GM18951 (cell line): ENCODE results near the gene RNF151.
"Not testable (repeated sequence)": the region's sequence is repeated elsewhere in the genome, so short reads cannot be mapped to it uniquely, and the experiment has no call there.

Experiments used
- POLR2A ChIP-seq: IDR thresholded peaks from 4 replicates; pipeline ENCODE4 v1.6.1; 2011; ENCODE audit warnings: mild to moderate bottlenecking; ENCODE audit not compliant: insufficient read length, insufficient read depth; ENCODE audit errors: extremely low read depth
- in situ Hi-C: fragments of 300-500 bp; cut with MboI; formaldehyde crosslinking; loops from one replicate; pipeline ENCODE4 v1.12.0; 2022; ENCODE audit warnings: low sequenced_read_pairs, mixed read lengths, inconsistent platforms; ENCODE audit not compliant: unreplicated experiment

RNF151 gene

DNA sequence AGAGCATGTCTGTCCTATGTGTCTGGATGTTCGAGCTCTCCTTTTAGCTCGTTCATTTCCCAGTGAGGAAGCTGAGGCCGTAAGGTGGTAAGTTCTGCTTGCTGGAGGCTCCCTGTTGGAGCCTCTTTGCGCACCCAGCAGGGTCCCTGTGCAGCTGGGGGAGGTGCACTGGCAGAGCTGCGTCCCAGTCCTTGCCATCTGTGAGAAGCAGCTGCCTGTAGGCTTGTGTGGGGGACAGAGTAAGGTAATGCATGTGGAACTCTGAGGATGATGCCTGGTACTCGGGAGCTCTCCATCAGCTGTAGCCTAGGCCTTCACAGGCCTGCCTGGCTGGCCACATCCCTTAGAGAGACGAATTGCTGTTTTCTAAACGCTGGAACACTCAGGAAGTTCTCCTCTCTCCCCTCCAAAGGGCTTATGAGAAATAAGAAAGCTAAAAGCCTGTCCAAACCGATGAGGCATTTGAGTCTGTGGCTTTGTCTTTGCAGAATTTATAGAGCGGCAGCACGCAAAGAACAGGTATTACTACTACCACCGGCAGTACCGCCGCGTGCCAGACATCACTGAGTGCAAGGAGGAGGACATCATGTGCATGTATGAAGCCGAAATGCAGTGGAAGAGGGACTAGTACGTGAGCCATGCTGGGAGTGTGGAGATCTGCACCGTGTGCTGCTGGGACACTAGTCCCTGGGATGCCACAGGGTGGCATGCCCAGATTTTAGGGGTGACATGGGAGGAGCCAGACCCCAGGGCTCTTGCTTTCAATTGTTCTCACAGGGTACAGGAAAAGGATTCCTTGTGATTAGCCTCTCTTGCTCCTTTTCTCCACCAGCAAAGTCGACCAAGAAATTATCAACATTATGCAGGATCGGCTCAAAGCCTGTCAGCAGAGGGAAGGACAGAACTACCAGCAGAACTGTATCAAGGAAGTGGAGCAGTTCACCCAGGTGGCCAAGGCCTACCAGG lies 5.7 kb upstream of the RNF151 start:
- in situ Hi-C loops = no loop called here
- peak; percentile 54 for TF ChIP-seq POLR2A

DNA sequence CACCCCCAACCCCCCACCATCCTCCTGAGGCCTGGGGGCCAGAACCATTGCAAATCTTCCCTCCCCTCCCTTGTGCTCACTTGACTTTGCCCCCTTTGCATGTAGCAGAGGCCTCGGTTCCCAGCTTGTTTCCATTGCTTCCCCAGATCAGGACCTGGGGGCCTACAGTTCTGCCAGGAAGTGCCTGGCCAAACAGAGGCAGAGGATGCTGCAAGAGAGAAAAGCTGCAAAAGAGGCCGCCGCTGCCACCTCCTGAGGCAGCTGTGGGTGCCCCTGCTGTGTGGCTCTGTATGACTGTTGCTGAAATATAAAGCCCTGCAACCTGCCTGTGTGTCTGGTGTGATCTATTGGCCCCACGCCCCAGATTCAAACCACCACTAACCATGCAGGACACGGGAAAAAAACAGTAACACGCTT lies 5.0 kb upstream of the RNF151 start:
- in situ Hi-C loops = no loop called here

DNA sequence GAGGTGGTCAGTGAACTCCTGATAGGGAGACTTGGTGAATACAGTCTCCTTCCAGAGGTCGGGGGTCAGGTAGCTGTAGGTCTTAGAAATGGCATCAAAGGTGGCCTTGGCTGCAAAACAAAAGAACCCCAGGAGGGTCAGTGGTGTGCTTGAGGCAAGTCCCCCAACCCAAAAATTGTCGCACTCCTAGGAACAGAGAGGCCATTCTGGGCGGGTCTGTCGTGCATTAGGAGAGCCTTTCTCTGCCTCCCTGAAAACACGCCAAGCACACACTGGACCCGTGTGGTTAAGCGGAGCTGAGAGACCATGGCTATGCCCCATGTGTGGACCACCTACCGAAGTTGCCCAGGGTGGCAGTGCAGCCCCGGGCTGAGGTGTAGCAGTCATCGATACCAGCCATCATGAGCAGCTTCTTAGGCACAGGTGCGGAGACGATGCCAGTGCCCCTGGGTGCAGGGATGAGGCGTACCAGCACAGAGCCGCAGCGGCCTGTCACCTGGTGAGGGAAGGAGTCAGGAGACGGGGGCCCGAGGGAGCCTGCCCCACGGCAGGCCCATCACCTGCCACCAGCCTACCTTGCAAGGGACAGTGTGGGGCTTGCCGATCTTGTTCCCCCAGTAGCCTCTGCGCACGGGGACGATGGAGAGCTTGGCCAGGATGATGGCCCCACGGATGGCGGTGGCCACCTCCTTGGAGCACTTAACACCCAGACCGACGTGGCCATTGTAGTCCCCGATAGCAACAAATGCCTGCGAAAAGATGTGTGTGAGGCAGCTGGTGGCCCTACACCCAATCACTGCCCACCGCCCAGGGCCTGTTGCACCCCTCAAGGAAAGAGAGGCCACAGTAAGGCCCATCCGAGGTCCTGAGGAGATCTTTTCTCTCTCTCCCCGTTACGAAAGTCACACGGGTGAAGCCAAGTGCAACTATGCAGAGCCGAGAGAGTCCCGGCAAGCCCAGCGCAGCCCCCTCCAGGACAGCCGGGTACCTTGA lies 4.2 kb upstream of the RNF151 start:
- peak; percentile 35 for TF ChIP-seq POLR2A
- in situ Hi-C loops = not testable (repeated sequence)

More for the DNA sequence above, 5.0 kb upstream of the RNF151 start:
- no peak for TF ChIP-seq POLR2A

DNA sequence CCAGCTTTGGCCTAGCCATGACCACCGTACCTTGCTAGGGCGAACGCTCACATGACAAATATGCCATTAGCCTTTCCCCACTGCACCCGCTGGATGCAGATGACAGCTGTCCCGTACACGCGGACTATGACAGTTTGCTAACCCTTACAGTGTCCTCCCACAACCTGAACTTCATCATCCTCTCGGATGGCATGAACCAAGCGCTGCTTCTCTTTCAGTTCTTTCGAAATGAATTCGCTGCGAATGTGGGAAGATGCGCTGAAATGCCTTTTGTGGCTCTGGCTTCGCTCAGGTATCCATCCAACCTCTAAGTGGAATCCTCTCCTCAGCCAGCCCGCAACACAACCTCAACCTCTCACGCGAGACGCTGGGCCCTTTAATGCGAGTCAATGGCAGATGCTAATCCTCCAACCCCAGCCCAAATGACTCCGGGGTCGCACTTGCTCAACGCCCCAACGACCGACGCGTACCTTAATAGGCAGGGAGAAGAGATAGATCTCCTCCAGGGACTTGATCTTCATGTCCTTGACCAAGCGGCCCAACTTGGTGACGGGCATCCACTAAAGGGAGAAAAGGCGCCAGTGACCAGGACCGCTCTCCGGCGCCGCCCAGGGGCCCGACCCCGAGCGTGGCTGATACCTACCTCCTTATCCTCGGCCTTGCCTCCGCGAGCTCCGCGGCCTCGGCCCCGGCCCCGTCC lies 2.7 kb upstream of the RNF151 start:
- no peak for TF ChIP-seq POLR2A
- in situ Hi-C loops = no loop called here

DNA sequence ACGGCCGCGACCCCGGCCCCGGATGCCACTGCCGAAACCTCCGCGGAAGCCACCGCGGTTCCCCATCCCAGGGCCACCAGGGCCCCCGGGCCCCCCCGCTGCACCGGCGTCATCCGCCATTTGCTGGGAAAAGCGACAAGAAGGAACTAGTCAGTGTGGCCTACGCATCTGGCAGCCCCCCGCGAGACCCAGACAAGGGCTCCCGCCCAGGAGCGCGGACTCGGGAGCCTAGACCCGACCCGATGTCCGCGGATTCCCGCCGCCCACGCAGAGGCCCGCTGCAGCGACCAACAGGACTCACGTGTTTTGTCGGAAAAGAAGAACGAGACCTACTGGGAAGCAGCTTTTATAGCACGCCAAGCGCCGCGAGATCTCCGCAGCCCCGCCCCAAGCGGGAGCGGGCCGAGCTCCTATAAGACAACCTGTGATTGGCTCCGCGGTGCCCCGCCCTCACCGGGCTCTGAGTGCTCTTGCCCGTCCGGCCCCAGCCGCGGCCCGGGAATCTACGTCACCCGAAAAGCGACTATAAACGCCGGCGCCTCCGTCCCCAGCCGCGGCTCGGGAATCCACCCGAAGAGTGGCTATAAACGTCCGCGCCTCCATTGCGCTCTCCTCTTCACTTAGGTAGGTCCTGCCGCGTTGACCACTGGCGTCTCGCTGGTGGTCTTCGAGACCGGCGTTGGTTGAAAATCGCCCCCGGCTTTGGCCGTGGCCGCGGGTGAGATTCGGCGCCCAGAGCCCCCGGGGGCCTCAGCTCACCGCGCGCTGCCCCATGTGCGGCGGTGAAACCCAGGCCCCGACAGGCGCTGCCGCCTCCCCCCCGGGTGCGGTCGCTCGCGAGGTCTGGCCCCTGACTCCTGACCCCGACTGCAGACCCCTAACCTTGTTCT lies 1.9 kb upstream of the RNF151 start, which contains the start of gene RPS2:
Gene RPS2 (minus strand): TSS at position 321 of the 890 bp plus-strand sequence. CDS start 201 bp downstream, at position 120.
- peak; percentile 100 for TF ChIP-seq POLR2A

DNA sequence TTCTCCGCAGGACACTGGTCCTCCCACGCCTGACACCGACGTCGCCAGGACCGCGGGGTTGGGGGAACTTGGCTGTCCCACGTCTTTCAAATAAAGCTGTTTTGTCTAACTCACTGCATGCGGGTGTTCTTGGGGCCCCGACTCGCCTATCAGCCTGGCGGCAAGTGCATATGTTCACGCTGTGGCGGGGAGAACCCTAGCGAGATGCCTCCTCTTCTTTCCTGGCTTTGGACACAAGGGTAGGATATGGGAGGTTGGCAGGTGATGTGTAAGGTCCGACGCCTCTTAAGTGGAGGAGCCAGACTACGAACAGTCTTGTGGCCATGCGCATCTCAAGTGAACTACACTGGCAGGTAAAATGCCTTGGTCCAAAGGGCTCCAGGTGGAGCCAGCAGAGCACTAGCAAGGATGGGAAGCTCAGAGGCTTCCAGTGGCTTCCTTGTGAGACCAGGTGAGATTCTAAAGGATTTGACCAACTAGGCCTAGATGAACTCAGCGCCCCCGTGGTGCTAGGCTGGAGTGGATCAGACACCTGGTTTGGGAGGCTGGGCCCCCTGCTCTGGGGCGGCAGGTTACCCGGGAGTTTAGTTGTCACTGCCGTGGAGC lies 1.2 kb upstream of the RNF151 start:
- in situ Hi-C loops = no loop called here
- no peak for TF ChIP-seq POLR2A

More for the DNA sequence above, 1.9 kb upstream of the RNF151 start, which contains the start of gene RPS2:
- in situ Hi-C loops = no loop called here

DNA sequence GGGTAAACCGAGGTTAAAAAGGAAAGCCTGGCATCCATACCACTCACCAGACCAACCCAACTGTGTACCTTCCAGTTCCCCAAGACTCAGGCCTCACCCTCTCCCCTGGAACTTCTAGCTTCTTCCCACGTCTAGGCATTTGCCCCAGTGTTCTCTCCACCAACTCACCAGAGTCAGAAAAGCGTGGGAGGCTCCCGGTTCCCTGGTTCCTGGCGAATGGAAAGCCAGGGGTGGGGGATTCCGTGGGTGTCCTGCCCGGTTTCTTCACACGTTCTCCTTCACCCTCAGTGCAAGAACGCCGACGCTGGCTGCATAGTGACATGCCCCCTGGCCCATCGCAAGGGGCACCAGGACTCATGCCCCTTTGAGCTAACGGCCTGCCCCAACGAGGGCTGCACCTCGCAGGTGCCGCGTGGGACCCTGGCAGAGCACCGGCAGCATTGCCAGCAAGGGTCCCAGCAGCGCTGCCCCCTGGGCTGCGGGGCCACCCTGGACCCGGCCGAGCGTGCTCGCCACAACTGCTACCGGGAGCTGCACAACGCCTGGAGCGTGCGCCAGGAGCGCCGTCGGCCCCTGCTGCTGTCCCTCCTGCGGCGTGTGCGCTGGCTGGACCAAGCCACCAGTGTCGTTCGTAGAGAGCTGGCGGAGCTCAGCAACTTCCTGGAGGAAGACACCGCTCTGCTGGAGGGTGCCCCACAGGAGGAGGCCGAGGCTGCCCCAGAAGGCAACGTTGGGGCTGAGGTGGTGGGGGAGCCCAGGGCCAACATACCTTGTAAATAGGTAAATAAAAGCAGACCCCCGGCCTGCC lies 1.7 kb downstream of the RNF151 start:
- TF ChIP-seq POLR2A = no peak
- in situ Hi-C loops = no loop called here

DNA sequence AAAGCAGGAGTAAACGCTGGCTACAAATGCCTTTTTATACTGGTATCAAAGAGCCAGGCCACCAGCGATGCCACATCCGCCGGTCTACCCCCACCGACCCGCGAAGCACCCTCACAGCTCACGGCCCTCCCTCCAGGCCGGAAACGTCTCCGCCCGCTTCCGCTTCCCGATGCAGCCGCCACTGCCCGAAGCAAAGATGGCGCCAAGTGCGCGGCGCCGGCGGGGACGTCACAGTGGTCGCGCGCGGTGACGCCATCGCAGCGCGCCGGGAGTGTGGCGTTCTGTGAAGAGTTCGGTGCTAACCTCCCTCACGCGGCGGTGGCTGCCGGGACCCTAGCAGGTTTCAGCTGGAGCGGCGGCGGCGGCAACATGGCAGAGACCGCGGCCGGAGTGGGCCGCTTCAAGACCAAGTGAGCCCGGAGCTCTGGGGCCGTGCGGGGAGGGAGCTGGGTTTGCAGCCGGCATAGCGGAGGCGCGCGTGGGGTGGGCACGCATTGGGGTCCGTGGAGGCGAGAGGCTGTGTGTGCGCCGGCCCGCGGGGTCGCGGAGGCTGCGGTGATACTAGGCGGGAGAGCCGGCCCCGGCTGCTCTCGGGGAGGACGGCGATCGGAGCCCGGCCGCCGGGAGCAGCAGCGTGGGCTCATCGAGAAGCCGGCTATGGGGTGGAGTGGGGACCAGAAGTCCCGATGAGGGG lies 5.3 kb downstream of the RNF151 start, which contains the start of gene TBL3:
Gene TBL3 (plus strand): TSS at position 258 of the 694 bp plus-strand sequence. CDS start 112 bp downstream, at position 370.
- in situ Hi-C loops = no loop called here
- peak; percentile 95 for TF ChIP-seq POLR2A

DNA sequence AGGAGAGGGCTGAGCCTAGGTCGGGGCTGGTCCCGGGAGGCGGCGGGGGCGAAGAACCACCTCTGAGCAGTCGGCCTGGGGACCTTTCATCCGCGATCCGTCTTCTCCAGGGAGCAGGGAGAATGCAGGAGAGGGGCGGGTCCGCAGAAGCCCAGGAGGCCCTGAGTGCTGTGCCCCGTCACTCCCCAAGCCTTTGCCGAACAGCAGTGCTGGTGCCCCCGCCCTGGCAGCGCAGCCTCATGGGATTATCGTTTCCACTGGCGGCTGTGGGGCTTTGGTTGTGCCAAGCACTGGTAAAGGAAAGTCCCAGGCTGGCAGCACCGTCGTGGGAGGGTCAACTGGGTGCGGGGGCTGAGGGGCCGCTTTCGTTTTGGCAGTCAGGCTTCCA lies 5.8 kb downstream of the RNF151 start:
- in situ Hi-C loops = no loop called here
- no peak for TF ChIP-seq POLR2A
